ENCODE data around the gene KIAA1217. TPM values are rescaled to one million over a fixed set of nuclear protein-coding genes. Genes with fewer than 3 reads are reported as not detected.

Gene KIAA1217
- polyA plus RNA-seq, 1 of the 3 experiments (the other 2 are of a cell fraction), result 7.2 TPM

DNA sequence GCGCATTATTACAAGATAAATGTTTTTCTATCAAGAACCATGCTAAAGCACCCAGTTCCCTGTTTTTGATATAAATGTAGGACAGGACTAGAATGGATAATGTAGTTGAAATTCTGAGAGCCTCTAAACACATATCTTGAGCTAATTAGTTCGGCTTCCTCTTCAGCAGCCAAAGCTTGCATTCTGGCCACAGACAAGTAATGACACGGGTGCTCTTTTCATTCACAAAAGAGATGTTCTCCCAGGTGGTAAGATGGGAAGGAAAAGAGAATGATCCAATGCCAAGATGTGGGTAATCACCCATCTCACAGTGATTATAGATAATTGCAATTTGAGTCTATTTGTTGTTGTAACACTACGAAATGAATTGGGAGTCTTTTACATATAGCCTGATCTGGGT, 246.5 kb downstream of the KIAA1217 start:
- Histone ChIP-seq H3K4me2 (no peak overlapping the region), H3K27me3 (ENCODE audit: insufficient read depth) (no peaks in the 10 kb centered on the region), H3K27ac (ENCODE audit: low read depth in 2 of 2, low read length in 1 of 2) (peak overlapping the region in 1 of 2 experiments; percentile 56; a peak in 1 of 4 replicates), H3K9me2 (no peaks in the 10 kb centered on the region), H3K4me1 (ENCODE audit: control insufficient read depth in 1 of 2, insufficient read depth in 2 of 2, low read depth in 1 of 2, low read length in 1 of 2) (peaks cover 21 to 43% of the 10 kb centered on the region in 2 experiments; a peak in 3 of 4 replicates), H3K9ac (no peak overlapping the region), H3K4me3 (ENCODE audit: low read depth in 2 of 2, low read length in 1 of 2) (no peak overlapping the region), H3K79me2 (ENCODE audit: insufficient read depth) (no peaks in the 10 kb centered on the region), H3K36me3 (replicated peaks in 1 of 2; ENCODE audit: control insufficient read depth in 1 of 2, insufficient read depth in 2 of 2, low read length in 1 of 2) (no peaks in the 10 kb centered on the region), H4K20me1 (ENCODE audit: insufficient read depth) (no peaks in the 10 kb centered on the region), H2AFZ (ENCODE audit: low read depth) (no peak overlapping the region), H3K9me3 (no peaks in the 10 kb centered on the region), H3F3A (replicated peaks; ENCODE audit: insufficient read depth) (peaks cover 17% of the 10 kb centered on the region)
- TF ChIP-seq JUND (IDR thresholded peaks at IDR 0.05), result no peak
- no peak for TF ChIP-seq NFIC (IDR thresholded peaks at IDR 0.05; ENCODE audit: borderline replicate concordance)
- TF ChIP-seq TEAD4 (IDR thresholded peaks at IDR 0.05; ENCODE audit: borderline replicate concordance, insufficient read depth), result no peak
- TF ChIP-seq RFX5 (IDR thresholded peaks at IDR 0.05; ENCODE audit: low read length), result no peak
- TF ChIP-seq FOSL2 (IDR thresholded peaks at IDR 0.05; ENCODE audit: borderline replicate concordance, low read depth), result no peak
- TF ChIP-seq, protein P1, sequence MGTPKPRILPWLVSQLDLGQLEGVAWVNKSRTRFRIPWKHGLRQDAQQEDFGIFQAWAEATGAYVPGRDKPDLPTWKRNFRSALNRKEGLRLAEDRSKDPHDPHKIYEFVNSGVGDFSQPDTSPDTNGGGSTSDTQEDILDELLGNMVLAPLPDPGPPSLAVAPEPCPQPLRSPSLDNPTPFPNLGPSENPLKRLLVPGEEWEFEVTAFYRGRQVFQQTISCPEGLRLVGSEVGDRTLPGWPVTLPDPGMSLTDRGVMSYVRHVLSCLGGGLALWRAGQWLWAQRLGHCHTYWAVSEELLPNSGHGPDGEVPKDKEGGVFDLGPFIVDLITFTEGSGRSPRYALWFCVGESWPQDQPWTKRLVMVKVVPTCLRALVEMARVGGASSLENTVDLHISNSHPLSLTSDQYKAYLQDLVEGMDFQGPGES (IDR thresholded peaks at IDR 0.05; ENCODE audit: low read depth, low read length), result no peak
- no peak for TF ChIP-seq RXRA (IDR thresholded peaks at IDR 0.05; ENCODE audit: borderline replicate concordance, low read depth)
- no peak for TF ChIP-seq TAF1 (IDR thresholded peaks at IDR 0.05; ENCODE audit: borderline replicate concordance, low read depth, low read length)
- TF ChIP-seq RAD21 (IDR thresholded peaks at IDR 0.05; ENCODE audit: low read length), result no peak
- CTCF ChIA-PET, result interaction anchor here (1.5 to 1.8 kb wide), 2 partner anchors 48 to 461 kb away, joined by 3 to 5 read pairs; no protein-coding TSS in a partner anchor
- 99% methylated on average over 4 of the region's 4 CpGs for WGBS (ENCODE audit: low lambda C conversion rate)
- POLR2A ChIA-PET, result interaction anchor here (0.6 kb wide), 1 partner anchor 34 kb away, joined by 4 read pairs; no protein-coding TSS in a partner anchor
- no peak for DNase-seq

DNA sequence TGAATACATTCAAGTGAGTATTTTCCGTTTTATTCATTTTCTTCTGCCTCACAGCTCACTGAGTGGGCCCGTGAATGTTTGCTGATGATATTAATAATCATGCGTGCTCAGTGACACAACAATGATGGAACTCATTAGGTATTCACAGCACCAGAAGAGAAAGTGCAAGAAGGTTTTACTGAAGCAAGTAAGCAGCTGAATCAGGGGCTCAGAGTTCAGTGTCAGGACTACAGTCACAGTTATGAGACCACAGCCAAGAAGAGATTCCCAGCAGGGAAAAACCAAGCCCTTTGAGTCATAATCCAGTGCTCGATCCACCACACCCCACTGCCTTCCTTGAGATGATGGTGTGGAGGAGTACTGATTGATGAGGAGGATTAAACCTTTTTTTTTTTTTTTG, 247.4 kb downstream of the KIAA1217 start:
- Histone ChIP-seq H3F3A (replicated peaks; ENCODE audit: insufficient read depth) (peaks cover 14% of the 10 kb centered on the region), H3K9me3 (no peaks in the 10 kb centered on the region), H2AFZ (ENCODE audit: low read depth) (no peak overlapping the region), H4K20me1 (ENCODE audit: insufficient read depth) (no peaks in the 10 kb centered on the region), H3K27ac (ENCODE audit: low read depth in 2 of 2, low read length in 1 of 2) (peak overlapping the region in 1 of 2 experiments; percentile 56; a peak in 2 of 4 replicates), H3K4me3 (ENCODE audit: low read depth in 2 of 2, low read length in 1 of 2) (no peak overlapping the region), H3K36me3 (replicated peaks in 1 of 2; ENCODE audit: control insufficient read depth in 1 of 2, insufficient read depth in 2 of 2, low read length in 1 of 2) (no peaks in the 10 kb centered on the region), H3K27me3 (ENCODE audit: insufficient read depth) (no peaks in the 10 kb centered on the region), H3K4me2 (0 out of 2 replicates have a peak overlapping the region, but pooled peaks have one; percentile 14), H3K4me1 (ENCODE audit: control insufficient read depth in 1 of 2, insufficient read depth in 2 of 2, low read depth in 1 of 2, low read length in 1 of 2) (peaks cover 18 to 37% of the 10 kb centered on the region in 2 experiments; a peak in 3 of 4 replicates), H3K9me2 (no peaks in the 10 kb centered on the region), H3K79me2 (ENCODE audit: insufficient read depth) (no peaks in the 10 kb centered on the region), H3K9ac (no peak overlapping the region; the same call in 1 of the 2 replicates)
- WGBS (ENCODE audit: low lambda C conversion rate), result 34% methylated on average over 4 of the region's 4 CpGs
- TF ChIP-seq, protein P2, sequence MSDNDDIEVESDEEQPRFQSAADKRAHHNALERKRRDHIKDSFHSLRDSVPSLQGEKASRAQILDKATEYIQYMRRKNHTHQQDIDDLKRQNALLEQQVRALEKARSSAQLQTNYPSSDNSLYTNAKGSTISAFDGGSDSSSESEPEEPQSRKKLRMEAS (IDR thresholded peaks at IDR 0.05; ENCODE audit: low read depth), result no peak
- TF ChIP-seq FOSL2 (IDR thresholded peaks at IDR 0.05; ENCODE audit: borderline replicate concordance, low read depth) (peak; percentile 26; the same call in 1 of the 2 replicates), EP300 (IDR thresholded peaks at IDR 0.05; ENCODE audit: borderline replicate concordance in 1 of 2, low read depth in 1 of 2, low read length in 1 of 2) (0 out of 4 replicates have a peak, but pooled peaks of 1 of the 2 experiments have one; percentile 9)
- DNase-seq, result no peak
- CTCF ChIA-PET, result interaction anchor here (1.1 kb wide), 1 partner anchor 27 kb away, joined by 3 read pairs; no protein-coding TSS in a partner anchor
- POLR2A ChIA-PET, result no interaction called here
